Loucy (cell line): ENCODE results near the gene KIAA0825.

Experiments
- H2AFZ ChIP-seq: fragments of 200-600 bp; sonication (generic); 2 replicates; pipeline ENCODE4 v1.6.0; 2016; ENCODE audit warnings: antibody characterized with exemption, mild to moderate bottlenecking, low read length, moderate library complexity
- H3F3A ChIP-seq: fragments of 200-600 bp; 2 replicates; pipeline ENCODE4 v1.6.0; 2016; ENCODE audit warnings: antibody characterized with exemption, low read depth, mild to moderate bottlenecking
- H3K27me3 ChIP-seq: fragments of 200-600 bp; sonication (generic); 2 replicates; pipeline ENCODE4 v1.6.1; 2014; ENCODE audit warnings: low read length, mild to moderate bottlenecking; ENCODE audit not compliant: insufficient read depth, poor library complexity, severe bottlenecking
- H3K36me3 ChIP-seq: fragments of 200-600 bp; sonication (generic); 2 replicates; pipeline ENCODE4 v1.6.1; 2016; ENCODE audit warnings: low read length; ENCODE audit not compliant: insufficient read depth
- H3K4me1 ChIP-seq: fragments of 200-600 bp; sonication (generic); 2 replicates; pipeline ENCODE4 v1.5.1; 2014; ENCODE audit warnings: low read length, mild to moderate bottlenecking; ENCODE audit not compliant: insufficient read depth, poor library complexity, severe bottlenecking
- H3K4me2 ChIP-seq: fragments of 200-600 bp; sonication (generic); 2 replicates; pipeline ENCODE4 v1.6.0; 2014; ENCODE audit warnings: antibody characterized with exemption, low read length, low read depth, mild to moderate bottlenecking; ENCODE audit not compliant: poor library complexity, severe bottlenecking
- H3K4me3 ChIP-seq: fragments of 200-600 bp; sonication (generic); 2 replicates; pipeline ENCODE4 v1.5.1; 2014; ENCODE audit warnings: low read length, mild to moderate bottlenecking, mixed read lengths; ENCODE audit not compliant: poor library complexity, severe bottlenecking
- H3K79me2 ChIP-seq: fragments of 200-600 bp; sonication (generic); 2 replicates; pipeline ENCODE4 v1.6.1; 2014; ENCODE audit warnings: low read length; ENCODE audit not compliant: insufficient read depth
- H3K9ac ChIP-seq: fragments of 200-600 bp; sonication (generic); 2 replicates; pipeline ENCODE4 v1.6.0; 2014; ENCODE audit warnings: mild to moderate bottlenecking, low read depth, low read length, moderate library complexity; ENCODE audit not compliant: poor library complexity, severe bottlenecking
- H3K9me2 ChIP-seq: fragments of 200-600 bp; sonication (generic); replicated peaks from 2 replicates; pipeline ENCODE4 v1.6.1; 2016; ENCODE audit warnings: low read depth, low read length, mixed read lengths
- H3K9me3 ChIP-seq: fragments of 200-600 bp; sonication (generic); 2 replicates; pipeline ENCODE4 v1.6.1; 2014; ENCODE audit warnings: mild to moderate bottlenecking, antibody characterized with exemption, low read length, low read depth; ENCODE audit not compliant: insufficient read depth
- H4K20me1 ChIP-seq: fragments of 200-600 bp; sonication (generic); 2 replicates; pipeline ENCODE4 v1.6.0; 2014; ENCODE audit warnings: antibody characterized with exemption, low read length, mild to moderate bottlenecking; ENCODE audit not compliant: insufficient read depth, poor library complexity, severe bottlenecking
- CTCF ChIP-seq: fragments of 200-600 bp; sonication (generic); conservative IDR thresholded peaks from 2 replicates; pipeline ENCODE4 v1.5.1; 2014; ENCODE audit warnings: mild to moderate bottlenecking, antibody characterized with exemption, low read length
- EZH2phosphoT487 ChIP-seq: fragments of 200-600 bp; IDR thresholded peaks from 2 replicates; pipeline ENCODE4 v1.6.1; 2018; ENCODE audit warnings: antibody characterized with exemption, mild to moderate bottlenecking, moderate library complexity, borderline replicate concordance

The KIAA0825 gene

GRCh38 chr5:94422812-94423211 is 195.6 kb downstream of the KIAA0825 start:
- no peak for TF ChIP-seq EZH2phosphoT487
- no peak for TF ChIP-seq CTCF
- Histone ChIP-seq H3K27me3 (no peaks in the 10 kb centered on the region), H3K9me2 (no peaks in the 10 kb centered on the region), H3K4me1 (no peaks in the 10 kb centered on the region), H3K36me3 (no peaks in the 10 kb centered on the region), H3K9me3 (no peaks in the 10 kb centered on the region), H3F3A (no peaks in the 10 kb centered on the region), H3K4me2 (no peak overlapping the region), H2AFZ (no peak overlapping the region), H3K79me2 (no peaks in the 10 kb centered on the region), H4K20me1 (no peaks in the 10 kb centered on the region), H3K4me3 (no peak overlapping the region), H3K9ac (no peak overlapping the region)

- Histone ChIP-seq H3F3A (no peaks in the 10 kb centered on the region), H3K36me3 (no peaks in the 10 kb centered on the region), H3K9ac (no peak overlapping the region), H3K4me2 (no peak overlapping the region), H3K4me3 (no peak overlapping the region), H3K4me1 (no peaks in the 10 kb centered on the region), H2AFZ (no peak overlapping the region), H3K79me2 (no peaks in the 10 kb centered on the region), H3K27me3 (no peaks in the 10 kb centered on the region), H3K9me3 (no peaks in the 10 kb centered on the region), H4K20me1 (no peaks in the 10 kb centered on the region), H3K9me2 (no peaks in the 10 kb centered on the region)
- TF ChIP-seq CTCF (no peak), EZH2phosphoT487 (no peak)
Observed at GRCh38 chr5:94420885-94421284, 197.5 kb downstream of the KIAA0825 start.

GRCh38 chr5:94415798-94416197 is 202.6 kb downstream of the KIAA0825 start:
- H3K9me3 ChIP-seq = no peaks in the 10 kb centered on the region
- no peaks in the 10 kb centered on the region for H3K9me2 ChIP-seq
- H3K36me3 ChIP-seq = no peaks in the 10 kb centered on the region
- no peaks in the 10 kb centered on the region for H3K79me2 ChIP-seq
- no peak overlapping the region for H3K4me2 ChIP-seq
- H3K4me1 ChIP-seq = no peaks in the 10 kb centered on the region
- H3K4me3 ChIP-seq = no peak overlapping the region
- no peaks in the 10 kb centered on the region for H3K27me3 ChIP-seq
- H3K9ac ChIP-seq = no peak overlapping the region
- H2AFZ ChIP-seq = no peak overlapping the region
- TF ChIP-seq EZH2phosphoT487 (no peak), CTCF (no peak)
- H4K20me1 ChIP-seq = no peaks in the 10 kb centered on the region
- no peaks in the 10 kb centered on the region for H3F3A ChIP-seq
